Peyer's patch (tissue), 4 donors: ENCODE data around the gene RERE. TPM values are rescaled to one million over a fixed set of nuclear protein-coding genes. Genes with fewer than 3 reads are reported as not detected.
A peak's percentile ranks its signal among the peaks of the same experiment; 100 is the strongest.

Experiments
- DNase-seq, 3 donors: peaks; one replicate each; pipeline ENCODE4 v3.0.0-alpha.2; 2017 to 2019
- H3K27ac ChIP-seq, 4 donors: fragments of 200-600 bp; sonication (generic); one replicate each; pipeline ENCODE4 v1.5.1; 2016 to 2019
- H3K27me3 ChIP-seq, 2 donors: fragments of 200-600 bp; sonication (generic); one replicate each; pipeline ENCODE4 v1.5.1; 2019
- H3K36me3 ChIP-seq, 3 donors: fragments of 200-600 bp; sonication (generic); one replicate each; pipeline ENCODE4 v1.5.1; 2016 to 2019
- H3K4me1 ChIP-seq, 4 donors: fragments of 200-600 bp; sonication (generic); one replicate each; pipeline ENCODE4 v1.5.1; 2016 to 2019
- H3K4me3 ChIP-seq, 4 donors: fragments of 200-600 bp; sonication (generic); 1 replicate in 3 of 4; 2 replicates in 1 of 4; pipeline ENCODE4 v1.5.1; 2016 to 2019; ENCODE audit warnings: mild to moderate bottlenecking in 1 of 4
- H3K9me3 ChIP-seq, 4 donors: fragments of 200-600 bp; sonication (generic); one replicate each; pipeline ENCODE4 v1.5.1; 2016 to 2019; ENCODE audit warnings: mild to moderate bottlenecking in 1 of 4
- CTCF ChIP-seq, 6 experiments: fragments of 450-650 bp in 4 of 6; fragments of 200-600 bp in 2 of 6; sonication (generic) in 1 of 6; IDR thresholded peaks; one replicate each; pipeline ENCODE4 v1.5.1; 2017 to 2019; ENCODE audit warnings: antibody characterized with exemption in 6 of 6, mild to moderate bottlenecking in 3 of 6, moderate library complexity in 1 of 6
- POLR2A ChIP-seq, 2 donors: fragments of 450-650 bp; IDR thresholded peaks; one replicate each; pipeline ENCODE4 v1.5.1; 2017; ENCODE audit warnings: antibody characterized with exemption in 2 of 2, mild to moderate bottlenecking in 2 of 2, moderate library complexity in 2 of 2
- total RNA-seq, 4 donors: library from RNA; depleted of rRNA; stranded (reverse); fragments of >200 nt; gene quantifications; one replicate each; pipeline ENCODE4 v1.1.0, GENCODE V29; 2016

The RERE gene
- total RNA-seq, 4 donors from 2014 or later, result 98.5 to 528 (median 110) TPM

- DNase-seq, result peak in 1 of 3 donors; percentile 65
Measured at GRCh38 chr1:8846263-8846662, 28.8 kb upstream of the RERE start.

GRCh38 chr1:8845104-8846097 lies 28.0 kb upstream of the RERE start:
- DNase-seq, result no peak
- no peak overlapping the region for H3K4me3 ChIP-seq
- TF ChIP-seq CTCF (IDR thresholded peaks at IDR 0.05), result no peak
- TF ChIP-seq POLR2A (IDR thresholded peaks at IDR 0.05), result no peak
- no peaks in the 10 kb centered on the region for H3K36me3 ChIP-seq
- H3K27me3 ChIP-seq, result no peaks in the 10 kb centered on the region
- H3K9me3 ChIP-seq, result no peaks in the 10 kb centered on the region
- no peak overlapping the region for H3K27ac ChIP-seq
- peaks cover 0 to 24% (median 0%) of the 10 kb centered on the region in 4 donors for H3K4me1 ChIP-seq

More at GRCh38 chr1:8846263-8846662, 28.8 kb upstream of the RERE start:
- H3K4me3 ChIP-seq, result no peak overlapping the region
- TF ChIP-seq CTCF (IDR thresholded peaks at IDR 0.05) (no peak), POLR2A (IDR thresholded peaks at IDR 0.05) (no peak)
- H3K4me1 ChIP-seq, result peaks cover 0 to 24% (median 0%) of the 10 kb centered on the region in 4 donors
- H3K27ac ChIP-seq, result no peak overlapping the region
- H3K9me3 ChIP-seq, result no peaks in the 10 kb centered on the region
- H3K27me3 ChIP-seq, result no peaks in the 10 kb centered on the region
- no peaks in the 10 kb centered on the region for H3K36me3 ChIP-seq

GRCh38 chr1:8844501-8845006 lies 27.1 kb upstream of the RERE start:
- DNase-seq, result no peak
- Histone ChIP-seq H3K4me3 (no peak overlapping the region), H3K9me3 (no peaks in the 10 kb centered on the region), H3K27ac (peak overlapping the region in 1 of 4 donors; percentile 7), H3K27me3 (no peaks in the 10 kb centered on the region), H3K36me3 (no peaks in the 10 kb centered on the region), H3K4me1 (peaks cover 0 to 24% (median 0%) of the 10 kb centered on the region in 4 donors)
- no peak for TF ChIP-seq POLR2A (IDR thresholded peaks at IDR 0.05)
- no peak for TF ChIP-seq CTCF (IDR thresholded peaks at IDR 0.05)

GRCh38 chr1:8841395-8841794 lies 24.0 kb upstream of the RERE start:
- Histone ChIP-seq H3K27ac (no peak overlapping the region), H3K9me3 (no peaks in the 10 kb centered on the region), H3K36me3 (no peaks in the 10 kb centered on the region), H3K4me3 (no peak overlapping the region), H3K4me1 (peaks cover 0 to 1% (median 0%) of the 10 kb centered on the region in 4 donors), H3K27me3 (no peaks in the 10 kb centered on the region)
- no peak for DNase-seq
- TF ChIP-seq POLR2A (IDR thresholded peaks at IDR 0.05) (no peak), CTCF (IDR thresholded peaks at IDR 0.05) (no peak)

GRCh38 chr1:8839990-8840389 lies 22.6 kb upstream of the RERE start:
- Histone ChIP-seq H3K9me3 (no peaks in the 10 kb centered on the region), H3K27me3 (no peaks in the 10 kb centered on the region), H3K4me3 (no peak overlapping the region), H3K36me3 (no peaks in the 10 kb centered on the region), H3K4me1 (no peaks in the 10 kb centered on the region), H3K27ac (no peak overlapping the region)
- DNase-seq, result no peak
- TF ChIP-seq CTCF (IDR thresholded peaks at IDR 0.05), result no peak
- TF ChIP-seq POLR2A (IDR thresholded peaks at IDR 0.05), result no peak
